Stomach (tissue), 9 donors: ENCODE data around the gene SLC4A1AP. TPM values are rescaled to one million over a fixed set of nuclear protein-coding genes. Genes with fewer than 3 reads are reported as not detected.

ENCODE experiments used
- DNase-seq, 2 donors: peaks; one replicate each; pipeline versions ENCODE4 v3.0.0 to v3.0.0-alpha.2; 2013 to 2019
- H3K27ac ChIP-seq, 5 donors: fragments of 200-600 bp in 4 of 5; sonication (generic) in 4 of 5; one replicate each; pipeline ENCODE4 v1.5.1; 2013 to 2019; ENCODE audit warnings: mild to moderate bottlenecking in 1 of 5, moderate library complexity in 1 of 5
- H3K27me3 ChIP-seq, 3 donors: fragments of 200-600 bp; sonication (generic); one replicate each; pipeline ENCODE4 v1.5.1; 2017 to 2019; ENCODE audit warnings: mixed run types in 1 of 3
- H3K36me3 ChIP-seq, 4 donors: fragments of 200-600 bp; sonication (generic); 1 replicate in 3 of 4; 2 replicates in 1 of 4; pipeline ENCODE4 v1.5.1; 2016 to 2019
- H3K4me1 ChIP-seq, 4 donors: fragments of 200-600 bp; sonication (generic); one replicate each; pipeline ENCODE4 v1.5.1; 2016 to 2019
- H3K4me3 ChIP-seq, 4 donors: fragments of 200-600 bp; sonication (generic) in 3 of 4; one replicate each; pipeline ENCODE4 v1.5.1; 2016 to 2019; ENCODE audit warnings: mild to moderate bottlenecking in 1 of 4
- H3K9me3 ChIP-seq, 4 donors: fragments of 200-600 bp; sonication (generic); one replicate each; pipeline ENCODE4 v1.5.1; 2016 to 2019
- EP300 ChIP-seq: sonication (generic); formaldehyde crosslinking; IDR thresholded peaks from one replicate; pipeline ENCODE4 v1.6.1; 2017; ENCODE audit warnings: antibody characterized with exemption
- POLR2A ChIP-seq, 4 donors: fragments of 450-650 bp; IDR thresholded peaks; one replicate each; pipeline ENCODE4 v1.6.1; 2016; ENCODE audit warnings: antibody characterized with exemption in 4 of 4, control low read depth in 2 of 4, mild to moderate bottlenecking in 1 of 4, moderate library complexity in 1 of 4
- POLR2AphosphoS5 ChIP-seq, 3 donors: sonication (generic); formaldehyde crosslinking; IDR thresholded peaks; one replicate each; pipeline ENCODE4 v1.6.1; 2016; ENCODE audit warnings: antibody characterized with exemption in 3 of 3
- WGBS, 5 donors: extraction: QIAGEN DNeasy Blood & Tissue Kit in 3 of 5; methylation state at CpG; one replicate each; pipeline versions ENCODE4 v1.1.5 to v1.1.7; 2013 to 2018; 5-methylcytosine and 5-hydroxymethylcytosine counted together
- intact Hi-C: fragments of 100-400 bp; cut with DNase I; formaldehyde crosslinking; loops from one replicate; pipeline ENCODE4 v1.15.1; 2023; ENCODE audit warnings: low total_unique reads
- polyA plus RNA-seq, 3 donors: library from polyadenylated mRNA; stranded (reverse); fragments of 200-250 nt; gene quantifications; one replicate each; pipeline ENCODE4 v1.2.3, GENCODE V29; 2013
- total RNA-seq, 5 donors: library from RNA; depleted of rRNA; stranded (reverse); fragments of >200 nt; gene quantifications; one replicate each; pipeline versions ENCODE4 v1.1.0 to v1.2.3, GENCODE V29; 2014 to 2016
- TF ChIP-seq, protein P1 (sequence below), 7 experiments: fragments of 450-650 bp in 4 of 7; fragments of 200-600 bp in 3 of 7; sonication (generic) in 3 of 7; IDR thresholded peaks; one replicate each; pipeline ENCODE4 v1.5.1; 2016 to 2019; ENCODE audit warnings: antibody characterized with exemption in 7 of 7, control low read depth in 2 of 7, mild to moderate bottlenecking in 1 of 7
- donor health status: healthy with polysubstance abuse.
- donor health status: Bipolar disorder and iron deficiency.
- donor health status: healthy.

SLC4A1AP gene
- total and polyA plus RNA-seq, 8 donors = 11.2 to 58.9 (median 26.0) TPM

DNA sequence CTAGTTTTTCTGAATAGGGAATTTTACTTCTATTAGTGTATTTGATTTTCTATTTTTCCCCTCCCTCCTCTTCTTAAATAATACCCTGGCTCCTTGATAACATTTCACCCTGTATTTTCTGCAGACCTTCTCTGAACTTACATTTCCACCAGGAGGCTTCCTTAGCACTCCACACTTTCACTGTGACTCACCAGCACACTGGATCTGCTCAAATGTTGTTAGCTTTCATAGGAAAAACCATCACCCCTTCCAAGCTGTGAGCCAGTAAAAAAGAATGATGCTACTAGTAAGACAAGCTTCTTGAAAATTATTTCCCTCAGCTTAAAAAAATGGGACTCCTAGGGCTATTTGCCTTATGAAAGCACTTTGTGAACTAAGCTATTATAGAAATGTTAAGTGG, 16.4 kb upstream of the SLC4A1AP start:
- TF ChIP-seq POLR2AphosphoS5 (IDR thresholded peaks at IDR 0.05) (no peak), EP300 (no peak), POLR2A (IDR thresholded peaks at IDR 0.05) (no peak)
- TF ChIP-seq, protein P1, sequence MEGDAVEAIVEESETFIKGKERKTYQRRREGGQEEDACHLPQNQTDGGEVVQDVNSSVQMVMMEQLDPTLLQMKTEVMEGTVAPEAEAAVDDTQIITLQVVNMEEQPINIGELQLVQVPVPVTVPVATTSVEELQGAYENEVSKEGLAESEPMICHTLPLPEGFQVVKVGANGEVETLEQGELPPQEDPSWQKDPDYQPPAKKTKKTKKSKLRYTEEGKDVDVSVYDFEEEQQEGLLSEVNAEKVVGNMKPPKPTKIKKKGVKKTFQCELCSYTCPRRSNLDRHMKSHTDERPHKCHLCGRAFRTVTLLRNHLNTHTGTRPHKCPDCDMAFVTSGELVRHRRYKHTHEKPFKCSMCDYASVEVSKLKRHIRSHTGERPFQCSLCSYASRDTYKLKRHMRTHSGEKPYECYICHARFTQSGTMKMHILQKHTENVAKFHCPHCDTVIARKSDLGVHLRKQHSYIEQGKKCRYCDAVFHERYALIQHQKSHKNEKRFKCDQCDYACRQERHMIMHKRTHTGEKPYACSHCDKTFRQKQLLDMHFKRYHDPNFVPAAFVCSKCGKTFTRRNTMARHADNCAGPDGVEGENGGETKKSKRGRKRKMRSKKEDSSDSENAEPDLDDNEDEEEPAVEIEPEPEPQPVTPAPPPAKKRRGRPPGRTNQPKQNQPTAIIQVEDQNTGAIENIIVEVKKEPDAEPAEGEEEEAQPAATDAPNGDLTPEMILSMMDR (IDR thresholded peaks at IDR 0.05) = no peak
- no peak for DNase-seq
- Histone ChIP-seq H3K27me3 (no peaks in the 10 kb centered on the region), H3K9me3 (no peaks in the 10 kb centered on the region), H3K27ac (no peak overlapping the region), H3K36me3 (peaks cover 50 to 100% (median 98%) of the 10 kb centered on the region in 4 donors), H3K4me3 (no peak overlapping the region), H3K4me1 (no peaks in the 10 kb centered on the region)
- intact Hi-C loops = no loop called here

DNA sequence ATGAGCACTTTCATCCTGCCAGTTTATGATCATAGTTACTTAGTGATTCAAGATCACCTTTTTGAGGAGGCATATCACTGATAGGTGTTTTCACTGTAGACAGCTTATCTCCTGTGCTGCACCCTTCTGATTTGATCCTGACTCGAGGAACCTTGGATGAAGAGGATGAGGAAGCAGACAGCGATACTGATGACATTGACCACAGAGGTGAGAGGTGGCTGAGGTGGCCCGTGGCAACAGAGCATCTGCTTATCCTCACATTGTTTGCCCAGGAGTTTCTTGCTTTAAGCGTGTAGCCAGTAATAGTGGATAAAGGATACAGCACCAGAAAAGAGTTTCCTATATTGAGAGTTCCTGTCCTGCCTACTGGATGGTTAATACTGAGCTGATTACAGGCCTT, 16.0 kb upstream of the SLC4A1AP start:
- DNase-seq = no peak
- Histone ChIP-seq H3K9me3 (no peaks in the 10 kb centered on the region), H3K4me1 (no peaks in the 10 kb centered on the region), H3K27ac (no peak overlapping the region), H3K27me3 (no peaks in the 10 kb centered on the region), H3K4me3 (no peak overlapping the region), H3K36me3 (peaks cover 46 to 100% (median 98%) of the 10 kb centered on the region in 4 donors)
- intact Hi-C loops = no loop called here
- TF ChIP-seq POLR2A (IDR thresholded peaks at IDR 0.05) = no peak
- TF ChIP-seq, protein P1 (IDR thresholded peaks at IDR 0.05) = no peak
- no peak for TF ChIP-seq POLR2AphosphoS5 (IDR thresholded peaks at IDR 0.05)
- TF ChIP-seq EP300 = no peak
- WGBS, 5 donors = 73 to 89% (median 82%) methylated on average over 4 of the region's 4 CpGs

DNA sequence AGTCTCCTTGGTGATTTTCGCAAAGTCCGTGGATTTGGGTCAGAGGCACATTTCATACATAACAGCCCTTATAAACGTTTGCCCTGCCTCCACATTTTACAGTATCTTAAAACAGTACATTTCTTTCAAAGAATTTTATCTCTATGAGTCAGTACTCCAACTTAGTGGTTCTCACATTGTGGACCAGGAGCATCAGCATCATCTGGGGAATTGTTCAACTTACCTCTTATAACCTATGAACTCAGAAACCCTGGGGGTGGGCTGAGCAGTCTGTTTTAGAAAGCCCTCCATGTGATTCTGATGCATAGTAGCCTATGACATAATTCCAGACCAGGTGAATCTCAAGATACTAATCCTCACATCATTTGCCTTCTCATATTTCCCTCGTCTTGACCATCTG, 12.6 kb upstream of the SLC4A1AP start:
- TF ChIP-seq POLR2A (IDR thresholded peaks at IDR 0.05) (no peak), EP300 (no peak), POLR2AphosphoS5 (IDR thresholded peaks at IDR 0.05) (no peak)
- TF ChIP-seq, protein P1 (IDR thresholded peaks at IDR 0.05) = no peak
- H3K36me3 ChIP-seq = peaks cover 68 to 100% (median 99%) of the 10 kb centered on the region in 4 donors
- WGBS, 5 donors = 73 to 79% (median 74%) methylated on average over 4 of the region's 4 CpGs
- DNase-seq = no peak
- no peaks in the 10 kb centered on the region for H3K9me3 ChIP-seq
- intact Hi-C loops = no loop called here
- no peak overlapping the region for H3K4me3 ChIP-seq
- H3K4me1 ChIP-seq = no peaks in the 10 kb centered on the region
- H3K27ac ChIP-seq = no peak overlapping the region
- H3K27me3 ChIP-seq = no peaks in the 10 kb centered on the region

DNA sequence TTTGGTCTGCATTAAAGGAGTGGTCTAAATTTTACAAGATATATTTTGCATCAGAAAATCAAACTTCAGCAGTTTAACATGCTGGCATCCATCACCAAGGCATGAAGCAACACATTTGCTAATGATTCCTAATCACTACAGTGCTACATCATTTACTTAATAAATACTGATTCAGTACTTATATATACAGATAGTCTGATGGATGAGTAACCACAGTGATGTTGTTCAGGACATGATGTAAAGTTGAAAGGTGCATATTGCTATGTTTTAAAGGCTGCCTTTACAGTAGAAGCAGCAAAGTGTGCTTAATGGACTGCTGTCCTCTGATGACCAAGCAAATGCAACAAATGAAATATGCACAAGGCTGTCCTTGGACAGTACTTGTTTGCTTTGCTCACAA, 11.3 kb upstream of the SLC4A1AP start:
- Histone ChIP-seq H3K9me3 (no peaks in the 10 kb centered on the region), H3K27ac (no peak overlapping the region), H3K4me1 (no peaks in the 10 kb centered on the region), H3K4me3 (no peak overlapping the region), H3K36me3 (peaks cover 77 to 100% (median 100%) of the 10 kb centered on the region in 4 donors), H3K27me3 (no peaks in the 10 kb centered on the region)
- intact Hi-C loops = no loop called here
- no peak for DNase-seq
- TF ChIP-seq POLR2A (IDR thresholded peaks at IDR 0.05) = no peak
- no peak for TF ChIP-seq POLR2AphosphoS5 (IDR thresholded peaks at IDR 0.05)
- no peak for TF ChIP-seq EP300
- TF ChIP-seq, protein P1 (IDR thresholded peaks at IDR 0.05) = no peak
